Transverse colon (tissue), 4 donors: ENCODE measurements around the gene EPHB2.

ENCODE experiments used
- CTCF ChIP-seq, 5 experiments: fragments of 200-600 bp in 3 of 5; fragments of 450-650 bp in 2 of 5; sonication (generic) in 3 of 5; IDR thresholded peaks; 1 replicate in 2 of 5; 2 replicates in 3 of 5; pipeline ENCODE4 v1.5.1; 2016 to 2017; ENCODE audit warnings: antibody characterized with exemption in 5 of 5, inconsistent platforms in 3 of 5, mild to moderate bottlenecking in 2 of 5, moderate library complexity in 1 of 5
- EP300 ChIP-seq: sonication (generic); formaldehyde crosslinking; IDR thresholded peaks from one replicate; pipeline ENCODE4 v1.6.1; 2017; ENCODE audit warnings: antibody characterized with exemption, low read depth
- POLR2A ChIP-seq: fragments of 450-650 bp; IDR thresholded peaks from one replicate; pipeline ENCODE4 v1.6.1; 2016; ENCODE audit warnings: antibody characterized with exemption, mild to moderate bottlenecking, moderate library complexity
- POLR2AphosphoS5 ChIP-seq, 3 donors: sonication (generic); formaldehyde crosslinking; IDR thresholded peaks; one replicate each; pipeline ENCODE4 v1.6.1; 2016; ENCODE audit warnings: antibody characterized with exemption in 3 of 3

GRCh38 chr1:22793647-22794046 is 83.0 kb downstream of the EPHB2 start:
- TF ChIP-seq CTCF (IDR thresholded peaks at IDR 0.05) (no peak), POLR2A (no peak), POLR2AphosphoS5 (IDR thresholded peaks at IDR 0.05) (no peak), EP300 (no peak)
